HG02610 (cell line): Measurements from ENCODE around the gene CHST11.

Source experiments
- ATAC-seq: cut with Tn5 transposase; IDR thresholded peaks from one replicate; pipeline ENCODE4 v1.9.1; 2021; ENCODE audit warnings: mild to moderate bottlenecking, moderate library complexity; ENCODE audit not compliant: unreplicated experiment

CHST11 gene

DNA sequence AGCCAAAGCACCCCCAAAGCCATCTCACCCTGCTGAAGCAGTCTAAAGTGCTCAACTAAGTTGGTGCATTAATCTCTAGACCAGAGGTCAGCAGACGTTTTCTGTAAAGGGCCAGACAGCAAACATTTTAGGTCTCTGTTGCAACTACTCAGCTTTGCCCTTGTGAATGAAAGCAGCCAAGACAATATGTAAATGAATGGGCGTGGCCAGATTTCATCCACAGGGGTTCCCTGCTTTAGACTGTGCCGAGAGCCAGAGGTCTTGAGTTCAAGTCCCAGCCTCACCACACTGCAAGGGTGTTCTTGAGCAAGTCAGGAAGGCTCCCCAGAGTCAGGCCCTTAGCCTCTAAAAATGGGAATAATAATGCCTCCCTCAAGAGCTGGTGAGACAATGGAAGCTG is 166.2 kb downstream of the CHST11 start:
- ATAC-seq: no peak

DNA sequence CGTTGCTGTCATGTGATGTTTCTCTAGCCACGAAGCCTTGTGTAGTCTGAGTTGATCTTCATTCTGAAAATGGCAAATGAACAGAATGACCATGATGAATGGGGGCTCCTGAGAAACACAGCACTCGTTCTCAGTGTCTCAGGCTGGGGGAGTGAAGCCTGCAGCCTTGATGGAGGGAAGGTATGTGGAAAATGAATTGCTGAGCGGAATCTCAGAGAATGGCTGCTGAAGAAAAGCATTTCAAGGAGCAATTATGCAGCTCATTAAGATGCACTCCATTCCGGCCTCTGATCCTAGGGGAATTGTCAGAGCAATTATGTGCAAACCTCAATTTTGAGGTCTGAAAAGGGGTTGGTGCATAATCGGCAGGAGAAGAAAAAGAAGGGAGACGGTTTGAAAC is 167.1 kb downstream of the CHST11 start:
- no peak for ATAC-seq

DNA sequence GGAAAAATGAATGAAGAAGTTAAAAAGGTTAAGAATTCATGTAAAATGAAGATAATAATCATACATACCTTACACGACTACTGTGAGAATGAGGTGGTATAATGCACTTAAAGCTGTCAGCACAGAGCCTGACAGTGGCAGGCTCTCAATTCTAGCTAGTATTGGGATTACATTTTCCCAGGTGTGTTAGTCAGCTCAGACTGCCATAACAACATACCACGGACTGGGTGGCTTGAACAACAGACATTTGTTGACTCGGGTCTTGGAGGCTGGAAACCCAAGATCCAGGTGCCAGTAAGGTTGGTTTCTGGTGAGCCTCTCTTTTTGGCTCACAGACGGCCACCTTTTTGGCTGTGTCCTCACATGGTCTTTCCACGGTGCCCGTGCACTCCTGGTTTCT is 167.8 kb downstream of the CHST11 start:
- ATAC-seq: no peak

DNA sequence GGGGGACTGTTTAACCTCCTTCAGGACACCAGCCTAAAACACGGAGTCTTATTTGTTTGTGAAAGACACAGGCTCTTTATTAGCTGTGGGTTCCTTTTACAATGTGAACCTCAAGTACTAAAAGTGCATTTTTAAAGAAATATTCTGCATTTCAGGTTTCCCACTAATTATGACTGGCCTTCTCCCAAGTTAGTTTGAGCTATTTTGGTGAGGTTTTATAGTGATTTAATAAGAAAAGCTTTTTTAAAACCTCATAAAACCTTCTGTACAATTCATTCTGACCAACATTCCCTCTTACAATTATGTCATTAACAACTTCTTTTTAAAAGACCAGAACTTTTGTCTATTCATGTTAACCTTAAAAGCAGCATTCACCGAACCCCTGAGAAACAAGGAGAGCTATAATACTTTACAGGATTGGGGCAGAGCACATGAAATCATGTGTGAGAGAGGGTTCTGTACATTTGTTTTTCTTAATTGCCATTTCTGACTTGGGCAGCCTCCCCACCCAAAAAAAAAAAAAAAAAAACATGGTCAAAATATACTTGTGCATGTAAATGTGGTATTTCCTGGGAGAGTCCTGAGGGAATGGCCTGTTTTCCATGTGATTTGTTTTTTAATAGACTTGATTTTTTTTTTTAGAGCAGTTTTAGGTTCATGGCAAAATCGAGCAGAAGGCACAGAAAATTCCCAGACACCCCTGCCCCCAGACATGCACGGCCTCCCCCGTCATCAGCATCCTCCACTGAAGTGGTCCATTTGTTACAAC is 169.5 kb downstream of the CHST11 start:
- no peak for ATAC-seq

GRCh38 chr12:104627231-104627989 is 170.7 kb downstream of the CHST11 start:
- ATAC-seq: no peak

GRCh38 chr12:104627990-104628830 is 171.5 kb downstream of the CHST11 start:
- no peak for ATAC-seq

DNA sequence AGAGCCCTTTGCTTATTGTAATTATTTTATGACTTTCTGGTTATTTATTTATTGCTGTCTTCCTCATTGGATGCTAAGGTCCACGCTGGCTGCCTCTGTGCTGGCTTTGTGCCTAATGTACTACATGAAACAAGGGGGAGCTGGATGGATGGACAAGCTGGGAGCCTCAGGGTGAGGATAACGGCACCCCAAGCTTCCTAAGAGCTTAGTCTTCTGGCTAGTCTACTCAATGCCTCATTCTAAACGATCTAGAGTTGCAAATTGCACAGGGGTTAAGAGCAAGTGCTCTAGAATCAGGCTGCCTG is 172.0 kb downstream of the CHST11 start:
- ATAC-seq: no peak

DNA sequence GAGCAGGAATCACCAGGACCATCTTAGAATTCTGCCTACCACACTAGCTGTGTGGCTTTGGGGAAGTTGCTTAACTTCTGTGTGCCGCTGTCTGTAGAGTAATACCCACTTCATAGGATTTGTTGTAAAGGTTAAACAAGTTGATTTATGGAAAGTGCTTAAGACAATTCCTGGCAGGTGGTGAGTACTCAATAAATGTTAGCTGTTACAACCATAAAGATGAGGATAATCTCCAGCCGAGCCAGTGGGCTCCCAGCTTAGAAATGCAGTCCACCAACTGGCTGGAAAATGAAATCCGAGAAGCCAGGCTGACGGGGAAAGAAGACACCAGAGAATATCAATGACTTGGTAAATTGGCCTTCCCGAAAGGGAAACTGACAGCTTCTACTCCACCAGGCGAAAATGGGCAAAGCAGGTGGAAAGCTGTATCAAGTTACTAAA is 173.5 kb downstream of the CHST11 start:
- ATAC-seq: no peak

- ATAC-seq: no peak
These were observed 175.1 kb downstream of the CHST11 start for GRCh38 chr12:104631867-104632266.

GRCh38 chr12:104632724-104633201 is 176.0 kb downstream of the CHST11 start:
- no peak for ATAC-seq

GRCh38 chr12:104634044-104634443 is 177.3 kb downstream of the CHST11 start:
- ATAC-seq: no peak

DNA sequence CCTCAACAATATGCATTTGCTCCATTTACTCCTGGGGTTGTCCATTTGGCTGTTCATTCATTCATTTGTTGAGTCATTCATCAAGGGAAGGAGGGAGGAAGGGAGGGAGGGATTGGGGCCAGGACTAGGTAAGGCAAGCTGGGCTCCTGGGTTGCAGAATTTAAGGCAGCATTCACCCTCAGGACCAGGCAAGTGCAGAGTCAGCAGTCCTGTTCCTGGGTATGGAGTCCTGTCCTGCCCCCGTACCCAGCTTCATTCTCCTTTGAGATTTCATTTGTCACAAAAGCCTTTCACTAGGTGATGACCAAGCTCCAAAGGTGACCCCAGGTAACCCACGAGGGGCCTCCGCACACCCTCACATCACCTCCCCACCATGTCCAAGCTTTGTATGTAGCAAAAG is 178.1 kb downstream of the CHST11 start:
- no peak for ATAC-seq

DNA sequence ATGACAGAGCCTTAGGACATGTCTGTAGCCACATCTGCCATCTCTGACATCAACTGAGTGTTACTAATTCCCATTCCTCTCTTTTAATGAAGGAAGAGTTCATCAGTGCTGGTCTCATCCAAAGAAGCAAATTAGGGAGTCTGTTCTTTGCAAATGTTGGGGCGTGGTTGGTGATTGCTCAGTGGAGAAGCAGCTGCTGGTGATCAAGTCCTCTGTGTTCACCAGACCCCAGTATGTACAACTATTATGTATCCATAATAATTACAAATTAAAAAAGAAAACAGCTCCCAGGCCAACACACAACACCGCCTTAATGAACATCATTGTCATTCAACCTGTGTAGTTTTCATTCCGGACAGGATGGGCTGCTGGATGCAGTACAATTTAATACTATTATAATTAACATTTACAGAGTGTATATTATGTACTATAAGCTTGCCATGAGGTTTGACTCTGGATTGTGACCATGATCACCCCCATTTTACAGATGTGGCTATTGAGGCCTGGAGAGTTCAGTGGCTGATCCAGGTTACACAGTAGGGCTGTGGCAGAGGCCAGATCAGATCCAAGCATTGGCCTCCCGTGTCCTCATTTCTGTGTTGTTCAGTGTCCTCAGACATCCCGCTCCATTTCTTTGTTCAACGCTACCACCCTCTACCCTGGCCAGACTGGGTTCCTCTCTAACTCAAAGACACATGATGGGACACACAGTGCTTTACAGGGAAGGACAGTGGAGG is 179.0 kb downstream of the CHST11 start:
- ATAC-seq: no peak

DNA sequence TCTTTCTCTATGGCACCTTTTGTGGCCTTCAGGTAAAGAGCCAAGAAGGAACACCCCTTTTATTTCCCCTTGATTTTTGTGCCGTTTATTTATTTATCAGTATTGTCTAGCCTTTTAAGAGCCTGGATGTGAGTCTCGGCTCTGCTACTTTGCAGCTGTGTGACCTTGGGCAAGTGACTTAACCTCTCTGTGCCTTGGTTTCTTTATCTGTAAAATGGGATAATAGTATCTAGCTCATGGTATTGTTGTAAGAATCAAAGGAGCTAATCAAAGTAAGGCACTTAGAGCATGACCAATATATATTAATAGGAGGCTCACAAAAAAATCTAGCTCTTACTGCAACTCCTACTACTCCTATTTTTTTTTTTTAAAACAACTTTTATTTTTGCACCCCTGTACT is 179.7 kb downstream of the CHST11 start:
- ATAC-seq: no peak

- no peak for ATAC-seq
These were observed 180.9 kb downstream of the CHST11 start for GRCh38 chr12:104637604-104638003.

GRCh38 chr12:104638218-104638850 is 181.6 kb downstream of the CHST11 start:
- no peak for ATAC-seq

GRCh38 chr12:104638851-104639240 is 182.1 kb downstream of the CHST11 start:
- no peak for ATAC-seq

GRCh38 chr12:104640956-104641355 is 184.2 kb downstream of the CHST11 start:
- ATAC-seq: no peak

DNA sequence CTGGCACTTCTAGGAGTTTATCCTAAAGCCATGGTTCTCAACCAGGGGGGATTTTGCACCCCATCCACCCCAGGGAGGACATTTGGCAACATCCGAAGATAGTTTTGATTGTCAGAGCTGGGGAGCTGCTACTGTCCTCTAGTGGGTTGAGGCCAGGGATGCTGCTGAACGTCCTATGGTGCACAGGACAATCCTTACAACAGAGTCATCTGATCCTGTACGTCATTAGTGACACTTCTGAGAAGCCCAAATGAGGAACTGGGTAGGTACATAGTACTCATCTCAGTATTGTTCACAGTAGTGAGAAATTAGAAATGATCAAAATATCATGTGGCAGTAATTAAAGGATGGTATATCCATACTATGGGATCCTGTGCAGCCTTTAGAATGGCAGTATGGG is 185.1 kb downstream of the CHST11 start:
- peak; percentile 96 for ATAC-seq

DNA sequence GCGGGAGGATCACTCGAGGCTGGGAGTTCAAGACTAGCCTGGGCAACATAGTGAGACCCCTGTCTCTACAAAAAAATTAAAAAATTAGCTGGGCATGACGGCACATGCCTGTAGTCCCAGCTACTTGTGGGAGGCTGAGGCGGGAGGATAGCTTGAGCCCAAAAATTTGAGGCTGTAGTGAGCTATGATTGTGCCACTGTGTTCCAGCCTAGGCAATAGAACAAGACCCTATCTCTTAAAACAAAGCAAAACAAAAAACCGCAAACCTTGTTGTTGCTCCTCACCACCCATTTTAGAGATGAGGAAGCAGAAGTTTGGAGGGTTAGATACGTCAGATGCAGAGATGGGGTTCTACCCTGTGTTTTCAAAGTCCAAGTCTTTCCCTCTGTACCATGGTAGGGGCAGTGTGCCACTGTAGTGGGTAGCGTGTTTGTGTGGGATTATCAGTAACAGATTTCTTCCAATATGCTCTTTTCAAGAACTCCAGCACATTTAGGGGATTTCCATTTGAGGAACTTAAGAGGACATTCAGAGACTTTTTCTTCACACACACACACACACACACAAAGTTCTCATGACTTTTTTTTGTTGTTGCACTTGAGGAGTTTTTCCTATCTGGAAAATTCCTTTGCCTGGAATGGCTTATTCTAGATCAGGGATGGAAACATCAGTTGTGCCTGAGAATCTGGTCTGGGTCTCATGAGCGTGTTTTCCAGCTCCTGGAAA is 186.5 kb downstream of the CHST11 start:
- ATAC-seq: peak; percentile 30
